Adrenal gland (tissue), 5 donors: ENCODE measurements around the gene MEPCE.

Source experiments
- POLR2A ChIP-seq, 2 donors: fragments of 450-650 bp; IDR thresholded peaks; one replicate each; pipeline ENCODE4 v1.6.1; 2017; ENCODE audit warnings: antibody characterized with exemption in 2 of 2, mild to moderate bottlenecking in 2 of 2, moderate library complexity in 1 of 2
- TF ChIP-seq, protein P1 (sequence below), 6 experiments: fragments of 450-650 bp in 4 of 6; fragments of 200-600 bp in 2 of 6; sonication (generic) in 1 of 6; IDR thresholded peaks; 1 replicate in 5 of 6; 2 replicates in 1 of 6; pipeline versions ENCODE4 v1.5.1 to v1.8.0; 2016 to 2021; ENCODE audit warnings: antibody characterized with exemption in 6 of 6, mild to moderate bottlenecking in 2 of 6, moderate library complexity in 1 of 6
- donor health status: DM: no; HTN: no; CAD: no.

- no peak for TF ChIP-seq POLR2A (IDR thresholded peaks at IDR 0.05)
- TF ChIP-seq, protein P1, sequence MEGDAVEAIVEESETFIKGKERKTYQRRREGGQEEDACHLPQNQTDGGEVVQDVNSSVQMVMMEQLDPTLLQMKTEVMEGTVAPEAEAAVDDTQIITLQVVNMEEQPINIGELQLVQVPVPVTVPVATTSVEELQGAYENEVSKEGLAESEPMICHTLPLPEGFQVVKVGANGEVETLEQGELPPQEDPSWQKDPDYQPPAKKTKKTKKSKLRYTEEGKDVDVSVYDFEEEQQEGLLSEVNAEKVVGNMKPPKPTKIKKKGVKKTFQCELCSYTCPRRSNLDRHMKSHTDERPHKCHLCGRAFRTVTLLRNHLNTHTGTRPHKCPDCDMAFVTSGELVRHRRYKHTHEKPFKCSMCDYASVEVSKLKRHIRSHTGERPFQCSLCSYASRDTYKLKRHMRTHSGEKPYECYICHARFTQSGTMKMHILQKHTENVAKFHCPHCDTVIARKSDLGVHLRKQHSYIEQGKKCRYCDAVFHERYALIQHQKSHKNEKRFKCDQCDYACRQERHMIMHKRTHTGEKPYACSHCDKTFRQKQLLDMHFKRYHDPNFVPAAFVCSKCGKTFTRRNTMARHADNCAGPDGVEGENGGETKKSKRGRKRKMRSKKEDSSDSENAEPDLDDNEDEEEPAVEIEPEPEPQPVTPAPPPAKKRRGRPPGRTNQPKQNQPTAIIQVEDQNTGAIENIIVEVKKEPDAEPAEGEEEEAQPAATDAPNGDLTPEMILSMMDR (IDR thresholded peaks at IDR 0.05): no peak
These were observed 35.7 kb downstream of the MEPCE start for GRCh38 chr7:100465299-100465698.
